Measurements from ENCODE around the gene LAMC2.

LAMC2 gene

DNA sequence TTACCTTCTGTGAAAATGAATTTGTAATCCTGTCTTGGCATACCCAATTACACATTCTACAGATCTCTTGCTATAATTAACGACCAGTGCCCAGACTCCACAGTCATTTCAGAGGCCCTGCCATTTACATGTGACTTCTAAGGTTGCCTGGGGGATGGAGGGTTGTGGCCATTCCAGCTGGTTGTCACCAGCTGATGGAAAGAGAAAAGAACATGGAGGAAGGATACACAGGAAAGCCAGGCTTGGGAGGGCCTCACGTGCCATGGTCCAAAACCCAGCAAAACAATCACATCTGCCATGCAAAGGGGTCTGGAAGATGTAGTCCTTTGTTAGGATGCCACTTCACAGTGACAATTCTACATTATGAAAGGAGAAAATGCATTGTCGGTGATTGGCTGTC, 59.3 kb downstream of the LAMC2 start:
- no peak for TF ChIP-seq EZH2phosphoT487 (IDR thresholded peaks at IDR 0.05; ENCODE audit: borderline replicate concordance)
- TF ChIP-seq, protein P1, sequence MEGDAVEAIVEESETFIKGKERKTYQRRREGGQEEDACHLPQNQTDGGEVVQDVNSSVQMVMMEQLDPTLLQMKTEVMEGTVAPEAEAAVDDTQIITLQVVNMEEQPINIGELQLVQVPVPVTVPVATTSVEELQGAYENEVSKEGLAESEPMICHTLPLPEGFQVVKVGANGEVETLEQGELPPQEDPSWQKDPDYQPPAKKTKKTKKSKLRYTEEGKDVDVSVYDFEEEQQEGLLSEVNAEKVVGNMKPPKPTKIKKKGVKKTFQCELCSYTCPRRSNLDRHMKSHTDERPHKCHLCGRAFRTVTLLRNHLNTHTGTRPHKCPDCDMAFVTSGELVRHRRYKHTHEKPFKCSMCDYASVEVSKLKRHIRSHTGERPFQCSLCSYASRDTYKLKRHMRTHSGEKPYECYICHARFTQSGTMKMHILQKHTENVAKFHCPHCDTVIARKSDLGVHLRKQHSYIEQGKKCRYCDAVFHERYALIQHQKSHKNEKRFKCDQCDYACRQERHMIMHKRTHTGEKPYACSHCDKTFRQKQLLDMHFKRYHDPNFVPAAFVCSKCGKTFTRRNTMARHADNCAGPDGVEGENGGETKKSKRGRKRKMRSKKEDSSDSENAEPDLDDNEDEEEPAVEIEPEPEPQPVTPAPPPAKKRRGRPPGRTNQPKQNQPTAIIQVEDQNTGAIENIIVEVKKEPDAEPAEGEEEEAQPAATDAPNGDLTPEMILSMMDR (conservative IDR thresholded peaks at IDR 0.05; ENCODE audit: low read length) = no peak
- Histone ChIP-seq H3K4me3 (ENCODE audit: low read length, poor library complexity, severe bottlenecking) (no peak overlapping the region), H3F3A (ENCODE audit: low read depth) (no peaks in the 10 kb centered on the region), H4K20me1 (ENCODE audit: insufficient read depth, low read length, poor library complexity, severe bottlenecking) (no peaks in the 10 kb centered on the region), H3K27me3 (ENCODE audit: insufficient read depth, low read length, poor library complexity, severe bottlenecking) (no peaks in the 10 kb centered on the region), H3K4me1 (ENCODE audit: insufficient read depth, low read length, poor library complexity, severe bottlenecking) (peaks cover 16% of the 10 kb centered on the region), H3K79me2 (ENCODE audit: insufficient read depth, low read length) (no peaks in the 10 kb centered on the region), H3K9me3 (ENCODE audit: insufficient read depth, low read depth, low read length) (no peaks in the 10 kb centered on the region), H3K4me2 (ENCODE audit: low read depth, low read length, poor library complexity, severe bottlenecking) (no peak overlapping the region), H3K9me2 (replicated peaks; ENCODE audit: low read depth, low read length) (no peaks in the 10 kb centered on the region), H3K36me3 (ENCODE audit: insufficient read depth, low read length) (no peaks in the 10 kb centered on the region), H2AFZ (ENCODE audit: low read length) (no peak overlapping the region), H3K9ac (ENCODE audit: low read depth, low read length, poor library complexity, severe bottlenecking) (no peak overlapping the region)

DNA sequence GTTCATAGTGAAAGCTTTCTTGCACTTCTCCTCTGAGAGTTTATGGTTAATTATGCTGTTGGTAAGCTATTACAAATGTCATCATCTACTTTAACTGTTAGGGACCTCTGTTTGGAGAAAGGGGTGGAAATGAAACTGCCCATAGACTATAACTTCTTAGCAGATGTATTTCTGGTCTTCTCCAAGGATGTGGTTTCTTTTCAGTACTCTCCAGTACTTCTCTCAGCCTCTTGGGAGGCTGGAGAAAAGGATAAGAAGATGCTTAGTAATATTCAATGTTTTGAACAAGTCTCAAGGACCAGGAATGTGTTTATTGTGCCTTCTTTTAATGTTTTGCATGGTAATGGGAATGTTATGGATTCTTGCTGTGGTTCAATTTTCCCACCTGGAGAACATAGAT, 60.4 kb downstream of the LAMC2 start:
- Histone ChIP-seq H3K9ac (ENCODE audit: low read depth, low read length, poor library complexity, severe bottlenecking) (no peak overlapping the region), H3K79me2 (ENCODE audit: insufficient read depth, low read length) (no peaks in the 10 kb centered on the region), H3K27me3 (ENCODE audit: insufficient read depth, low read length, poor library complexity, severe bottlenecking) (no peaks in the 10 kb centered on the region), H3K9me2 (replicated peaks; ENCODE audit: low read depth, low read length) (no peaks in the 10 kb centered on the region), H3K4me2 (ENCODE audit: low read depth, low read length, poor library complexity, severe bottlenecking) (no peak overlapping the region), H2AFZ (ENCODE audit: low read length) (no peak overlapping the region), H3K4me3 (ENCODE audit: low read length, poor library complexity, severe bottlenecking) (no peak overlapping the region), H3K36me3 (ENCODE audit: insufficient read depth, low read length) (no peaks in the 10 kb centered on the region), H3K9me3 (ENCODE audit: insufficient read depth, low read depth, low read length) (no peaks in the 10 kb centered on the region), H4K20me1 (ENCODE audit: insufficient read depth, low read length, poor library complexity, severe bottlenecking) (no peaks in the 10 kb centered on the region), H3K4me1 (ENCODE audit: insufficient read depth, low read length, poor library complexity, severe bottlenecking) (peaks cover 16% of the 10 kb centered on the region), H3F3A (ENCODE audit: low read depth) (no peaks in the 10 kb centered on the region)
- no peak for TF ChIP-seq EZH2phosphoT487 (IDR thresholded peaks at IDR 0.05; ENCODE audit: borderline replicate concordance)
- TF ChIP-seq, protein P1 (conservative IDR thresholded peaks at IDR 0.05; ENCODE audit: low read length) = no peak

DNA sequence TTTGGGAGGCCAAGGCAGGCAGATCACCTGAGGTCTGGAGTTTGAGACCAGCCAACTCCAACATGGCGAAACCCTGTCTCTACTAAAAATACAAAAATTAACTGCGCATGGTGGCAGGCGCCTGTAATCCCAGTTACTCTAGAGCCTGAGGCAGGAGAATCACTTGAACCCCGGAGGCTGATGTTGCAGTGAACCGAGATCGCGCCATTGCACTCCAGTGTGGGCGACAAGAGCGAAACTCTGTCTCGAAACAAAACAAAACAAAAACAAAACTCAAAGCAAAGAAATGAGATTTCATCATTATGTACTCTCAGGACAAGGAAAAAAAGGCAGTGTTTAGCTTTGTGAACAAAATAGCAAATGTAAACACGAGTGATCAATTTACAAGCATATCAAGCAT, 61.0 kb downstream of the LAMC2 start:
- Histone ChIP-seq H4K20me1 (ENCODE audit: insufficient read depth, low read length, poor library complexity, severe bottlenecking) (no peaks in the 10 kb centered on the region), H3K27me3 (ENCODE audit: insufficient read depth, low read length, poor library complexity, severe bottlenecking) (no peaks in the 10 kb centered on the region), H3K79me2 (ENCODE audit: insufficient read depth, low read length) (no peaks in the 10 kb centered on the region), H3K9me2 (replicated peaks; ENCODE audit: low read depth, low read length) (no peaks in the 10 kb centered on the region), H3K4me3 (ENCODE audit: low read length, poor library complexity, severe bottlenecking) (no peak overlapping the region), H3K9ac (ENCODE audit: low read depth, low read length, poor library complexity, severe bottlenecking) (no peak overlapping the region), H2AFZ (ENCODE audit: low read length) (no peak overlapping the region), H3K36me3 (ENCODE audit: insufficient read depth, low read length) (no peaks in the 10 kb centered on the region), H3K4me1 (ENCODE audit: insufficient read depth, low read length, poor library complexity, severe bottlenecking) (peaks cover 16% of the 10 kb centered on the region), H3F3A (ENCODE audit: low read depth) (no peaks in the 10 kb centered on the region), H3K4me2 (ENCODE audit: low read depth, low read length, poor library complexity, severe bottlenecking) (no peak overlapping the region), H3K9me3 (ENCODE audit: insufficient read depth, low read depth, low read length) (no peaks in the 10 kb centered on the region)
- TF ChIP-seq, protein P1 (conservative IDR thresholded peaks at IDR 0.05; ENCODE audit: low read length) = no peak
- TF ChIP-seq EZH2phosphoT487 (IDR thresholded peaks at IDR 0.05; ENCODE audit: borderline replicate concordance) = no peak

Data from Loucy (cell line).